ENCODE measurements around the gene C2orf49. TPM values are rescaled to one million over a fixed set of nuclear protein-coding genes. Genes with fewer than 3 reads are reported as not detected.

Gene C2orf49
- polyA plus RNA-seq, 1 experiment = 20.3 TPM

DNA sequence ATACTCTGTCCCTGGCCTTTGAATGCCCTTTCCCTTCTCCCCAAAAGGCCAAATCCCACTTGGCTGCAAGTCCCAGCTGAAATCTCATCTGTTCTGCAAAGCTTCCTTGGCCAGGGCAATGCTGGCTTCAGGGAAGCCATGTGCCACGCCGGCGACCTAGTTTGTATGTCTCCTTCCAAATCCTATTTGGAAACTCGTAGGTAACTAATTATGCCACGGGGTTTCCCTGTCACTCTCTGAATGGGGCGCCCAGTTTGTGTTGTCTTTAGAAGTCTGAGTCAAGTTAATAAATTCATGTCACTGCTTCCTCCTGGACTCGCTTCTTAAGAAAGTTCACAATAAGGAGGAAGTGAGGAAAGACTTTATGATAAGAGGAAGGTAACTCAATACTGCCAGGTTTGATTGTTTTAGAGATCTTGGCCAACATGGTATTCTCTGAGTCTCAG is 42.4 kb downstream of the C2orf49 start:
- H3K27me3 ChIP-seq (ENCODE audit: control insufficient read depth, insufficient read depth, low read length) = no peaks in the 10 kb centered on the region
- ChIA-PET CTCF (no interaction called here), POLR2A (interaction anchor here (1.3 kb wide), 1 partner anchor 58 kb away, joined by 4 read pairs; no protein-coding TSS in a partner anchor)
- H3K9me3 ChIP-seq (ENCODE audit: control insufficient read depth, insufficient read depth, low read length) = no peaks in the 10 kb centered on the region
- DNase-seq (ENCODE audit: low read depth, low spot score) = no peak
- TF ChIP-seq, protein P1, sequence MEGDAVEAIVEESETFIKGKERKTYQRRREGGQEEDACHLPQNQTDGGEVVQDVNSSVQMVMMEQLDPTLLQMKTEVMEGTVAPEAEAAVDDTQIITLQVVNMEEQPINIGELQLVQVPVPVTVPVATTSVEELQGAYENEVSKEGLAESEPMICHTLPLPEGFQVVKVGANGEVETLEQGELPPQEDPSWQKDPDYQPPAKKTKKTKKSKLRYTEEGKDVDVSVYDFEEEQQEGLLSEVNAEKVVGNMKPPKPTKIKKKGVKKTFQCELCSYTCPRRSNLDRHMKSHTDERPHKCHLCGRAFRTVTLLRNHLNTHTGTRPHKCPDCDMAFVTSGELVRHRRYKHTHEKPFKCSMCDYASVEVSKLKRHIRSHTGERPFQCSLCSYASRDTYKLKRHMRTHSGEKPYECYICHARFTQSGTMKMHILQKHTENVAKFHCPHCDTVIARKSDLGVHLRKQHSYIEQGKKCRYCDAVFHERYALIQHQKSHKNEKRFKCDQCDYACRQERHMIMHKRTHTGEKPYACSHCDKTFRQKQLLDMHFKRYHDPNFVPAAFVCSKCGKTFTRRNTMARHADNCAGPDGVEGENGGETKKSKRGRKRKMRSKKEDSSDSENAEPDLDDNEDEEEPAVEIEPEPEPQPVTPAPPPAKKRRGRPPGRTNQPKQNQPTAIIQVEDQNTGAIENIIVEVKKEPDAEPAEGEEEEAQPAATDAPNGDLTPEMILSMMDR (IDR thresholded peaks at IDR 0.05; ENCODE audit: low read depth, low read length) = no peak
- peak overlapping the region; percentile 62 for H3K27ac ChIP-seq (ENCODE audit: low read depth, low read length)
- H3K4me3 ChIP-seq (ENCODE audit: low read depth, low read length) = no peak overlapping the region

DNA sequence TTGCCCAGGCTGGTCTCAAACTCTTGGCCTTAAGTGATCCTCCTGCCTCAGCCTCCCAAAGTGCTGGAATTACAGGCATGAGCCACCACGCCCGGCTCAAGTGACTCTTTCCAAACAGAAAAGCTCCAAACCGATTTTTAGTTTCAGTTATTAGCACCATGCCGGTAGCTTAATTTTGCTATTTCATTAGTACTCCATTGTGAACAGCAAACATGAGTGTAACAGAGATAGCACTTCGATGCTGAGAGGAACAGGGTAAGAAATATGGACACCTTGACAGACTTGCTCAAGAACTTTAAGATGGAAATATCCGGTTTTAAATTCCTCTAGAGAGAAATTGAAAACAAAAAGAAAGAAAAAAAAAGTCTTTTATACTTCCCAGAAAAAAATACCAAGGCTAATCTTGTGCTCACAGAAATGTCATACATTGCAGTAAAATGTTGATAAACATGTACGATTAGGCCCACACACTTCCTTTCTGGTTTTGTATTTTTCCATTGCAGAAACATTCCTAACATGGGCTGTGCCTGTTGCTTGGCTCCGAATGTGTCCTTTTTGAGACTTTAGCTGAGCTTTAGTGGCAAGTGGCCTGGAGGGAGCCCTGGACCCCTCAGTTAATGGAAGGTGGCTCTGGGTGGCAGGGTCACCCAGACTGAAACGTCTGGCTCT is 43.2 kb downstream of the C2orf49 start:
- POLR2A ChIA-PET = no interaction called here
- TF ChIP-seq, protein P1 (IDR thresholded peaks at IDR 0.05; ENCODE audit: low read depth, low read length) = no peak
- Histone ChIP-seq H3K27me3 (ENCODE audit: control insufficient read depth, insufficient read depth, low read length) (no peaks in the 10 kb centered on the region), H3K4me3 (ENCODE audit: low read depth, low read length) (no peak overlapping the region), H3K27ac (ENCODE audit: low read depth, low read length) (peak overlapping the region; percentile 79), H3K9me3 (ENCODE audit: control insufficient read depth, insufficient read depth, low read length) (no peaks in the 10 kb centered on the region)
- DNase-seq (ENCODE audit: low read depth, low spot score) = no peak
- CTCF ChIA-PET = no interaction called here

DNA sequence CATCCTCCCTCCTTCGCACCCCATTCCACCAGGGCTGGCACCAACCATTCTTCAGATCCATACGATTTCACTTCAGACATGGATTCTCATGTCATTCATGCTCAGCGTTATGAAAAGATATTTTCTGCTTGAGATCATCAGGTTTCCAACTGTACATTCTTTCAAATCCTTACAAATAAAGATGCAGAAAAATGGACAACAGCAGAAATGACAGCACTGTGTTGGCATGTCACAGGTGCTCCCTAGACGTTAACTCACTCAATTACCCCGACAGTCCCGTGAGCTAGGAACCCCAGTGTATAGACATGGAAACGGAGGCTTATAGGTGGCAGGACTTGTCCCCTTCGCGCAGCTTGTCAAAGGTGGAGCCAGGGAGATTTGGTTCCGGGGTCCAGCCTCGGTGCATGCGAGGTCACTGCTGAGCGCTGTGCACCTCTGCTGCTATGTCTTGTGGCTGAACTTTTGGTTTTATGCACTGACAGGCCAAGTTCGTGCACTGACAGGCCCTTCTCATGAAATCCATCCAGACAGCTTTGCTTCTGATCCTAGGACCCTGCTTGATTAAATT is 43.8 kb downstream of the C2orf49 start:
- Histone ChIP-seq H3K27me3 (ENCODE audit: control insufficient read depth, insufficient read depth, low read length) (no peaks in the 10 kb centered on the region), H3K9me3 (ENCODE audit: control insufficient read depth, insufficient read depth, low read length) (no peaks in the 10 kb centered on the region), H3K4me3 (ENCODE audit: low read depth, low read length) (no peak overlapping the region), H3K27ac (ENCODE audit: low read depth, low read length) (peak overlapping the region; percentile 79)
- no peak for DNase-seq (ENCODE audit: low read depth, low spot score)
- ChIA-PET POLR2A (no interaction called here), CTCF (no interaction called here)
- TF ChIP-seq, protein P1 (IDR thresholded peaks at IDR 0.05; ENCODE audit: low read depth, low read length) = no peak

DNA sequence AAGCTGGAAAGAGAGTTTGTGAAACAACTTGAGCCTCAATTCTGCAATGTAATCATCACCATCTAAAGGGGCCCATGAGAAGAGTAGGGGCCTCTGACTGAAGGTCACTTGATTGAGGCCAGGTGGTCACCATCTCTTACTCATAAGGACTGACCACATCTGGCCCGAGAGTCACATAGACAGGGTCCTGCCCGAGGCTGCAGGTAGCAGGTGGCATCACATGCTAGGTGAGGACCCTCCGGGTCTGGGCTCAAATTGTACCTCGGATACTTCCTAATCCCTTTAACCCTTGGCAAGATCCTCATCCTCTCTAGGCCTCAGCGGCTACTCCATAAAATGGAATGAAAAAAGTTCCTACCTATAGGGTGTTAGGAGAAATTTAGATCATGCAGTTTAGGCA is 44.8 kb downstream of the C2orf49 start:
- H3K27ac ChIP-seq (ENCODE audit: low read depth, low read length) = no peak overlapping the region
- TF ChIP-seq, protein P1 (IDR thresholded peaks at IDR 0.05; ENCODE audit: low read depth, low read length) = no peak
- no peak overlapping the region for H3K4me3 ChIP-seq (ENCODE audit: low read depth, low read length)
- H3K27me3 ChIP-seq (ENCODE audit: control insufficient read depth, insufficient read depth, low read length) = no peaks in the 10 kb centered on the region
- no peak for DNase-seq (ENCODE audit: low read depth, low spot score)
- H3K9me3 ChIP-seq (ENCODE audit: control insufficient read depth, insufficient read depth, low read length) = no peaks in the 10 kb centered on the region
- CTCF ChIA-PET = no interaction called here
- POLR2A ChIA-PET = no interaction called here

DNA sequence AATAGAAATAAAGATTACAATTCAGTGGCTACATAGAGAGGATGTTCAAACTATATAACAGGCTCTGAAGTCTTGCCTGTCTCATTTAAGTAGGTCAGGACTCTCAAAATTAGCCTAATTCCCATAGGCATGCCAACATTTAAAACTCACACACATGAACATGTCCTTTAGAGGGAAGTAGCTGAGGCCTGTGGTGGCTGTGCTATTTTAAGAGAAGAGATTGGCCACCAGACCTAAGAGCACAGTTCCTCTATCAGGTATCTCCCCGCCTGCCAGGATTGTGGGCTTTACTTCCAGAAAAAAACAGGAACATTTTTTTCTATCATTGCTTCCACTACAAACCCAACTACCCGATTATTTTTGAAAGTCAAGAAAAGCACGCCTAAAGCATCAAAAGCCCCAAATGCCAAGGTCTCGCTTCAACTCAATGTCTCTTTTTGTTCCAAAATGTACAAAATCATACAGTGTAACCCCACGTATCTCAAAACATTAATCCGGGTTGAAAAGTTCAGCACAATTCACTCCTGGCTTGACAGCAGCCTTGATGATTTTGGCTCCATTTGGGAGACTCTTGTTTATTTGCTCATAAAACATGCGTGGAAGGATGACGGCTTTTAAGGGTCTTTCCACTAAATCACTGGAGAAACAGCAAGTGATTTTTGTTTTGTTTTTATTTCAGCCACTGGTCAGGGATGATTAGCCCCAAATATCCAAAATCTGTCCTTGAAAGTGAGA is 46.3 kb downstream of the C2orf49 start:
- Histone ChIP-seq H3K9me3 (ENCODE audit: control insufficient read depth, insufficient read depth, low read length) (no peaks in the 10 kb centered on the region), H3K27me3 (ENCODE audit: control insufficient read depth, insufficient read depth, low read length) (no peaks in the 10 kb centered on the region), H3K4me3 (ENCODE audit: low read depth, low read length) (no peak overlapping the region), H3K27ac (ENCODE audit: low read depth, low read length) (no peak overlapping the region)
- ChIA-PET CTCF (interaction anchor here (0.6 kb wide), 2 partner anchors 10 to 93 kb away, joined by 3 to 5 read pairs; no protein-coding TSS in a partner anchor), POLR2A (no interaction called here)
- no peak for DNase-seq (ENCODE audit: low read depth, low spot score)
- TF ChIP-seq, protein P1 (IDR thresholded peaks at IDR 0.05; ENCODE audit: low read depth, low read length) = no peak
